RPMI7951 (cell line): ENCODE measurements around the gene FRRS1. TPM values are rescaled to one million over a fixed set of nuclear protein-coding genes. Genes with fewer than 3 reads are reported as not detected.
"Not testable (repeated sequence)": the region's sequence is repeated elsewhere in the genome, so short reads cannot be mapped to it uniquely, and the experiment has no call there.

ENCODE experiments used
- DNase-seq: peaks from one replicate; pipeline ENCODE4 v3.0.0-alpha.2; 2012; ENCODE audit warnings: low read depth
- total RNA-seq: library from RNA; depleted of rRNA; stranded (reverse); fragments of >200 nt; shearing (Covaris generic); gene quantifications from 2 replicates; pipeline ENCODE4 v1.2.3, GENCODE V29; 2014; rRNA removed

Gene FRRS1, protein sequence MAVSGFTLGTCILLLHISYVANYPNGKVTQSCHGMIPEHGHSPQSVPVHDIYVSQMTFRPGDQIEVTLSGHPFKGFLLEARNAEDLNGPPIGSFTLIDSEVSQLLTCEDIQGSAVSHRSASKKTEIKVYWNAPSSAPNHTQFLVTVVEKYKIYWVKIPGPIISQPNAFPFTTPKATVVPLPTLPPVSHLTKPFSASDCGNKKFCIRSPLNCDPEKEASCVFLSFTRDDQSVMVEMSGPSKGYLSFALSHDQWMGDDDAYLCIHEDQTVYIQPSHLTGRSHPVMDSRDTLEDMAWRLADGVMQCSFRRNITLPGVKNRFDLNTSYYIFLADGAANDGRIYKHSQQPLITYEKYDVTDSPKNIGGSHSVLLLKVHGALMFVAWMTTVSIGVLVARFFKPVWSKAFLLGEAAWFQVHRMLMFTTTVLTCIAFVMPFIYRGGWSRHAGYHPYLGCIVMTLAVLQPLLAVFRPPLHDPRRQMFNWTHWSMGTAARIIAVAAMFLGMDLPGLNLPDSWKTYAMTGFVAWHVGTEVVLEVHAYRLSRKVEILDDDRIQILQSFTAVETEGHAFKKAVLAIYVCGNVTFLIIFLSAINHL
- 7.8 and 9.7 TPM in 2 replicates for total RNA-seq

DNA sequence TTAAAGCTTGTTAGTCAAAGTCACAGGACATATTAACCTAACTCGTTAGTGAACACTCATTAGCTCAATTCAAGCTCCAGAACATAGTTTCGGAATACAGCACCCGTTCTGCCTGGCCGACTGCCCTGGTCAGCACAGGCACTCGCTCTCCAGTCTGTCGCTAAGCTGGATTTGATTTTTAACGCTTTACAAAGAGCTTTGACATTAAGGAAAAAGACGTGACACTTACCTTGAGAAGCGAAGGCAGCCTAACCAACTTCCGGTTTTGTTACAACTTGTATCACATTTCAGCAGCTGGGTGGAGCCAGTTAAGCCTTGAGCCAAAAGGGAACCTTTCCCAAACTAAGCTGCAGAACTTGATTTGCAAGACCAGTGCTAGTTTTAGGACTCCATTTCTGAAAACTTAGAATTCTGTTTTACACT, at the start of gene FRRS1:
Gene FRRS1 (minus strand): TSS at position 258 of the 423 bp plus-strand sequence. CDS start 17,867 bp downstream, outside the sequence.
- DNase-seq = peak; percentile 85

DNA sequence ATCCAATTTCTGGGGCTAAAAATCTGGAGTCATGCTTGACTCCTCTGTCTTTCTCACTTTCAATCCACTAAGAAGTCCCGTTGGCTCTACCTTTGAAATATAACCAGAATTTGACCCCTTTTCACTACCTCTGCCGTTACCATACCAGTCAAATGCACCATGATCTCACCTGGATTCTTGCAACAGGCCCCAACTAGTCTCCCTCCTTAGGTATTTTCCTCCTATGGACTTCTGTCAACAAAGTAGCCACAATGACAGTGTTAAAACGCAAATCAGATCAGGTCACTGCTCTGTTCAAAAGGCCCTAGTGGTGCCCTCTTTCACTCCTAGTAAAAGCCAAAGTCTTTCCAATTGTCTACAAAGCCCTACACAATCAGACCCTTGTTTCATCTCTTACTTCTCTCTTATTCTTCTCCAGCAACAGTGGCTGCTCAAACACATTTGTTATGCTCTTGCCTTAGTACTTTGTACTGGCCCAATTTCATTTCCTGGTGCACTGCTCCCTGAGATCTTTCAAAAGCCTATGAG, 48.0 kb upstream of the FRRS1 start:
- DNase-seq = no peak

DNA sequence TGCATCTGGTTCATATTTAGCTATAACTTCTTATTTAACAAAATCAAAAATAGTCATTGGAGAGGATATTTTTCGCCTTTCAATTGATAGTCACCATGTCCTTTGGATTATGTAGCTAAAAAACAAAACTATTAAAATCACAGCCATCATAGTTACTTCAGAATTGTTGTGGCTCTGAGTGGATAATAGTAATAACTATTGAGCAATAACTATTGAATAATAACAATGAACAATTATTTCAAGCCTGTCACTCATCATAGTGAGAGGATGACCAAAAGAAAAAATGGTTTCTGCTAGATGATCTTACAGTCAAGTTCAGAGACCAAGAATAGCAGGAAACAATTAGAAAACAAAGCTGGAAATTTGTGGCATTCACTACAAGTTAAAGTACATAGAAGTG, 45.3 kb upstream of the FRRS1 start:
- no peak for DNase-seq

DNA sequence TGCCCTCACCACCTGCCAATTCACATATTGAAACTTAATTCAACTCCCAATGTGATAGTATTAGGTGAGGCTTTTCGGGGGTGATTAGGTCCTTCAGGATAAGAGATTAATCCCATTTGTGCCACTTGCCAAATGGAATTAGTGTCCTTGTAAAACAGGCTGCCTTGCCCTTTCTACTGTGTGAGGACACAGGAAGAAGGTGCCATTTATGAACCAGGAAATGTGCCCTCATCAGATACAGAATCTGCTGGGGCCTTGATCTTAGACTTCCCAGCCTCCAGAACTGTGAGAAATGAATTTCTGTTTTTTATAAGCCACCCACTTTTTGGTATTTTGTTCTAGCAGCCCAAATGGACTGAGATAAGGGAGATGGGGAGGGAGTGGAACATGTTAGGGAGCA, 44.6 kb upstream of the FRRS1 start:
- no peak for DNase-seq

DNA sequence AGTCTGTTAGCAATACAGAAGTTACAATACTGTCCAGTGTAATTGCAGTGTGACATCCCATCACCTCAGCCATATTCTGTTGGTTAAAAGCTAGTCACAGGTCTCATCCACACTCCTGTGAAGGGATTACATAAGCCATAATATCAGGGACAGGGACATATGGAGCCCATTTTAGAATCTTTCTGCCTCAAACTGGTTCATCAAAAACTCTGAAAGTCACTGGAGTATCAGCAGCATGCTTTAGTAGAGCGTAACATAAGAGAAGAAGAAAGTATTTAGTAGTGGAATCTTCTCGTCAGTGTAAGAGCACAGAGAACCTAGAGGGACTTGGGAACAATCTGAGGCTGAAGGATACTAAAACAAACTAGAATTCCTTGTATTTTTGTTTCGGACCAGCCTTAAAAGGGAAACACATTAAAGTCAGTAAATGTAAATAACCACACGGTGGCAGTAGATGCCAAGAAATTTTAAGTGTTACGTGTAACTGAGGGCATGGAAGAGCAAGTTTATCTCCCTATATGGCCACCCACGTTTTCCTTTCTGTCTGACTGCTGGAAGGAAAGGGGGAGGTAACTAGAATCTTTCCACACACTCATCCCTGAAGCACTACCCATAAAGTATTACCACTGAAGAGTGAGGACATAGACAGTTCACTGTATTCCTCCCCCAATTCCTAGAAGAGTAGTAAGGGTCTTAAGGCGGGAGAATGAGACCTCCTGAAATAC, 42.1 kb upstream of the FRRS1 start:
- peak; percentile 93 for DNase-seq

DNA sequence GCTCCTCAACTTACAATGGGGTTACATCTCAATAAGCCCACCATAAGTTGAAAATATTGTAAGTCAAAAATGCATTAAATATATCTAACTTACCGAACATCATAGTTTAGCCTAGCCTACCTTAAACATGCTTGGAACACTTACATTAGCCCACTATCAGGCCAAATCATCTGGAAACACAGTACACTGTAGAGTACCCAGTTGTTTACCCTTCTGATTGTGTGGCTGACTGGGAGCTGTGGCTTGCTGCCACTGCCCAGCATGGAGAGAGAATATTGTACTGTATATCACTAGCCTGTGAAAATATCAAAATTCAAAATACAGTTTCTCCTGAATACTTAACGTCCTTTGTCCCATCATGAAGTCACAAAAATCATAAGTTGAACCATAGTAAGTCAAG, 40.4 kb upstream of the FRRS1 start:
- no peak for DNase-seq

DNA sequence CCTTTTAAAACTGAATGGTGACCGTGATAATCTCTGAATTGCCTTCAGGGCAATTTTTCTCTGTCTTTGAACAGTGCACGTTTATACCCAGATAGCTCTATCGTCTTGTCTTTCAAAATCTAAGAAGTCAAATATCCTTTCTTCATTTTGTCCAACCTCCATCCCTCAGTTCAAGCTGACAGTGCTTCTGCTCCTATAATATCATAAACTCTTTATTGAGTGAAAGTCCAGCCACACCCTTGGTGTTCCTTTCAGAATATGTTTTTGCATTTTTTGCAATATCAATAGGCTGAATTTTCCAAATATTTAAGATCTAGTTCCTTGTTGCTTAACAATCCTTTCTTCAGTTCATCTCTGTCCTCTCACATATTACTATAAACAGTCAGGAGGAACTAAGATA, 35.1 kb upstream of the FRRS1 start:
- no peak for DNase-seq

DNA sequence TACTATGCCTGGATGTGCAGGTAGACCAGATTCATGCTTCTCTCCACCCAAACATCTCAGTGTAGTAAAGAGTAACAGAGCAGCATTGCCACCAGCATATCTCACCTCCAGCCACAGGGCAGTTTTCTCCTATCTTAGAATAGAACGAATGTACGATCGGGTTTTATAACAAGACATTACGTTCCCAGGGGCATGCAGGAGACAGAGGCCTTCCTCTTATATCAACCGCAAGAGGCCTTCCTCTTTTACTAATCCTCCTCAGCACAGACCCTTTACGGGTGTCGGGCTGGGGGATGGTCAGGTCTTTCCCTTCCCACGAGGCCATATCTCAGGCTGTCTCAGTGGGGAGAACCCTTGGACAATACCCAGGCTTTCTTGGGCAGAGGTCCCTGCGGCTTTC, 27.4 kb upstream of the FRRS1 start:
- not testable (repeated sequence) for DNase-seq

DNA sequence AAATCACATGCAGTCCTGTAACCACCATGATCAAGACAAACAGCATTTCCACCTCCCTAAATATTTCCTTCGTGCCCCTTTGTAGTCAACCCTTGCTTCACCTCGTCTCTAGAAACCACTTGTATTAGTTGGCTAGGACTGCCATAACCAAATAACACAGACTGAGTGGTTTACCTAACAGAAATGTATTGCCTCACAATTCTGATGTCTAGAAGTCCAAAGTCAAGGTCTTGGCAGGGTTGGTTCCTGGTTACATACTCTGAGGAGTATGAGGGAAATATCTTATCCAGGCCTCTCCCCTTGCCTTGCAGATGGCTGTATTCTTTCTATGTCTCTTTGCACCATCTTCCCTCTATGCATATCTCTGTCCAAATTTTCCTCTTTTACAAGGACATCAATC, 23.3 kb upstream of the FRRS1 start:
- no peak for DNase-seq

DNA sequence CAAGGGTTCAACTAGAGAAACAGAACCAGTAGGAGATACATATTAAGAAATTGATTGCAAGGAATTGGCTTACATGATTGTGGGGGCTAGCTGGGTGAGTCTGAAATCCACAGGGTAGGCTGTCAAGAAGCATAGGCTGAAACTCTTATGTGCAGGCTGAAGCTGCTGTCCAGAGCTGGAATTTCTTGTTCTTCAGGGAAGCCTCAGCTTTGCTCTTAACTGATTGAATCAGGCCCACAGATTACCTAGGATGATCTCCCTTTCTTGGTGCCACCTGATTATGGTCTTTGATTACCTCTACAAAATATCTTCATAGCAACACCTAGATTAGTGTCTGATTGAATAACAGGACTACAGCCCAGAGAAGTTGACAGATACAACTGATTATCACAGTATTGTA, 22.5 kb upstream of the FRRS1 start:
- DNase-seq = no peak

DNA sequence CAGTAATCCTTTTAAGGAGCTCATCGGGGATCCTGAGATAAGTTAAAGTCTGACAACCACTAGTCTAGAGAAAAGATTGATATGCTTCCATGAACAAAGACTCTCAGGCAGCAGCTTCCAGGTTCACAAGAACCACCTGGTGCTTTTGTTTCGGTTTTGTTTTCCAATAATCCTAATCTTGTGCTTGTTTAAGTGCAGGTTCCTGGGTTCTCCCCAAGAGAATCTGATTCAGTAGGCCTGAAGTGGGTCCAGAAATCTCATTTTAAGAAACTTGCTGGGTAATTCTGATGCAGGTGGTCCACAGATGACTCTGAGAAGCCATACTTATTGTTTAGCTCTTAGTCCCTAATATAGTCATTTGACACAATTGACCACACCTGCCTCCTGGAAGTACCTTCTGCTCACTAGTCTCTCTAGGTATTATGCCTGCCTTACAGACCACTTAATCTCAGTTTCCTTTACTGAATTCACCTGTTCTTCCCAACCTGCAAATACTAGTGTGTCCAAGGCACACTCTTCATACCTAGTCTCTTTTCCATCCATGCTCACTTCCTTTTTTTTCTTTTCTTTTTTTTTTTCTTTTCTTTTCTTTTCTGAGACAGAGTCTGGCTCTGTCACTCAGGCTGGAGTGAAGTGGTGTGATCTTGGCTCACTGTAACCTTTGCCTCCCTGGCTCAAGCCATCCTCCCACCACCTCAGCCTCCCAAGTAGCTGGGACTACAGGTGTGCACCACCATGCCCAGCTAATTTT, 20.5 kb upstream of the FRRS1 start:
- DNase-seq = no peak

DNA sequence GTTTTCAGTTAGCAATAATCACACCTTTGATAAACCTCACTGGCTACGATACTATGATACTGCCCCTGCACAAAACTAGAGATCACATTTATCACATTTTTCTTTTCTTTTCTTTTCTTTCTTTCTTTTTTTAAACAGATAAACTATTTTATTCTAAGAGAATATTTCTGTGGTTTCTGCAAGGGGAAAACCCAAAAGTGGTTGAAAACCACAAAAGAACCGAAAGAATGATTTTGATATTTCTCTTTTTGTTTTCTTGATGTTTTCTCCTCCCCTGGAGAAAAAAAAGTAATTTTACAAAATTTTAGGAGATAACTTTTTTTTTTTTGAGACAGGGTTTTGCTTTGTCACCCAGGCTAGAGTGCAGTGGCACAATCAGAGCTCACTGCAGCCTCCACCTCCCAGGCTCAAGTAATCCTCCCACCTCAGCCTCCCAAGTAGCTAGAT, 18.4 kb upstream of the FRRS1 start:
- no peak for DNase-seq

DNA sequence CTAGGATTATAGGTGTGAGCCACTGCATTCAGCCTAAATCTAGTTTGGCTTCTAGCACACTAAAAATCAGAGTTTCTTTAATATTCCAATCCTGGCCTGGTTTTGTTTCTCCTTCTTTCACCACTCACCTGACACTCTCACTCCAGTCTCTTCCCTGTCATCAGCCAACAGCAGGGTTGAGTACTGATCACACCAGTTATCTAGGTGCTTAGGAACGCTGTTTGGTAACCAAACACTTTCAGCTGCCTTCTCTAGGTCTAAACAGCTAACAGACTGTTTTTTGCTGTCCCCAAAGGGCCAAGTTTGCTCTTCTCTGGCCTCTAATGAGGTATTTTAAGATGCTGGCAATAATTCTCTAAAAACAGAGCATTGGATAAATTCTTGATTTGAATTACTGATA, 17.7 kb upstream of the FRRS1 start:
- DNase-seq = no peak

DNA sequence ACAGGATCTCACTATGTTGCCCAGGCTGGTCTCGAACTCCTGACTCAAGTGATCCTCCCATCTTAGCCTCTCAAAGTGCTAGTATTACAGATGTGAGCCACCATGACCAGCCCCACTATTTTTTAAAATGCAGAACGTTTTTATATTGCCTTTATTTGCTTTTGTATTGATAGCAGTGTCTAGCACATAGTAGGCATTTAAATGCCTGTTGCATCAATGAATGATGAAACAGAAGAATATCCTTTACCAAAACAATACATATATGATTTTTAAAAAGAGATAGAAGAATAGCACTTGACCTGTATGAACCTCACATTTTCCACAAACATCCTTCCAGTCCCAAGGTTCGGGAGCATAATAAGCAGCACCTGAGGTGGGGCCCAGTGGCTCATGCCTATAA, 16.5 kb upstream of the FRRS1 start:
- DNase-seq = no peak

DNA sequence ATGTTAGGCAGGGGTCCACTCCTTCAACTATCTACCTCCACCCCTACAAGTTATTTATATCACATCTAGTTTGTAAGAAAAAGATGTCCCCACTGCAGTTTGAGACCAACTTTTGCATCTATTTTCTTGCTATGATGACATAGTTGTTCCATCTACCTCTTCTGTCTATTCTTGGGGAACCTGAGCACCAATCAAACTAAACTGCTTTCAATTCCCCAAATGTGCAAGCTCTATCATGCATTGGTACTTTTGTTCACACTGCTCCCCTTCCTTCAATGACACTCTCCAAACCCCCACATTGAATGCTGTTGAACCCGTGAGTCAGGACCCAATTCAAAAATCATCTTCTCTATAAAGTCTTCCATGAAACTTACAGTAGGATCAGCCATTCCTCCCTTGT, 16.0 kb upstream of the FRRS1 start:
- no peak for DNase-seq

DNA sequence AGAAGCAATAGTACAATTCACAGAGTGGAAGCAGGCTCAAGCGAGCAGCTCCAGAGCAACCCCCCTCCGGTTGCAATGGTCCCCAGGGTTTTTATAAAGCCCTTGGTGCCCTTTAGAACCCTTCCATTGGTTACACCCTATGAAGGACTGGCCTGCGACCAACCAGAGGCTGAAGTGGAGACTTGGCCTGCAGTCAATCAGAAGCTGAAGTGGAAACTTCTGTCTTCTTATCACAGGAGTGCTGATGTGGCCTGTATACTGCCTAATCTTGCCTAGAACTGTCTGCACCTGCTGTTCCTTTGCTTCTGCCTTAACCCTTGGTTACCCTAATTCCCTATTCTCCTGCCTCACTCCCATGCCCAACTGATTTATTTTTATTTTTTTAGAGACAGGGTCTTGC, 15.4 kb upstream of the FRRS1 start:
- no peak for DNase-seq

DNA sequence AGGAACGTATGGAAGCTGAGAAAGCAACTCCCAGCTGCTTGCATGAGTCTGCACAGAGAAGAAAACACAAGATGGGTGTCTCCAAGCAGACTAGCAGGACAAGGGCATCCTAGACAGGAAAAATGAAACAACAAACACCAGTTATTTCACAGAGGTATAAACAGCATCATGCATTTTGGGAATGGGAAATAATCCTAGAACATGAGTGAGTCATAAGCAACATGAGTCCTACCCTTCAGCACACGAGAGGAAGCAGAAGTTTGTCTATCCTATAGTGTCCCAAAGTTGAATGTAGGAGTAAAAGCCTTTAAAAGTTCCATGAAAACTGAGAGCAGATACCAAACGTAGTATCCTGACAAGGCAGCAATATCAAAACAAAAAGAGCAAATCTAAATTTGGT, 11.3 kb upstream of the FRRS1 start:
- DNase-seq = no peak

DNA sequence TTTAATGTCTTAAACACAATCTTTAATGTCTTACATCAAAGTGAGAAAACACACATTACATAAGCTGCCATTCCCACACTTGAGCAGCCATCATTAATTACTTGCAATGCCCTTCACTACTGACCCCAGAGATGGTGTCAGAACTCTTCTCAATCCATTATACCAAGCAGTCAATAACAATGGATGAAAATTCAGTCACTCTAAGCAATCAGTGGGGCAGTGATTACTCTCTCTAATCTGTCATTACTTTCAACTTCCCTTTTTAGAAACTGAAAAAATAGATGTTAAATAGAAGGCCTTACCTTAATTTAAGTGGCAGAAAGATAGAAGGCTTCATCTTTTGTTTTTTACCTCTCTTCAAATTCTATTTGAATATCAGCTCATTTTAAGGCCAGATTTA, 9.7 kb upstream of the FRRS1 start:
- no peak for DNase-seq

DNA sequence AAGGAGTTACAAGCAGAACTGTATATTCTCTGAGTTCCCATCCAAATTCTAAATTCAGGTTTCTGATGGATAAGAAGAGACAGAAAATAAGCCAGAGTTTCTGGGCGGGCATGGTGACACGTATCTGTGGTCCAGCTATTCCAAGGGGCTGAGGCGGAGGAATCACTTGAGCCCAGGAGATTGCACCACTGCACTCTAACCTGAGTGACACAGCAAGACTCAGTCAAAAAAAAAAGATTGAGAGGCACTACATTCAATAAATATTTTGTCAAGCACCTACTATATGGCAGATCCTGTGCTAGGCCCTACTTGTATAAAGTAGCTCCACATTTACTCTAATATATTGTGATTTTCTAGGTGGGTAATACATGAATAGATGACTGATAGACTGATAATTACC, 6.4 kb upstream of the FRRS1 start:
- no peak for DNase-seq

DNA sequence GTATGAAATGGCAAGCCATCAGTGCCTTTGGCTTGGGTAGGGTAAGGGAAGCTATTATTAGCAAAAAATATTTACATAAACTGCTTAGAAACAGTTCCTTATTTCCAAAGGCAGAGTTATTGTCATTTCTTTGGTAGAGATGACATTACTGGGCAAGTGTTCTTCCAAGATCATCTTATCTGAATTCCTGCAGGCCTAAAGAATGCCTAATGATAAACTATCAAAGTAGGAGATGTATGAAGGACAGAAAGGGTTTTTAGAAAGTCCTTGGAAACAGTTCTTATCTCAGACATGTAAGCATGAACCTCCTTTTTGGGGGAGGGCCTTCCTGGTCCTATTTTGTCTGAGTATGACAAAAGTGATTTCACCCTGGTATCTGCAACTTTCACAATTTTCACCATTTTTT, 5.1 kb upstream of the FRRS1 start:
- no peak for DNase-seq

DNA sequence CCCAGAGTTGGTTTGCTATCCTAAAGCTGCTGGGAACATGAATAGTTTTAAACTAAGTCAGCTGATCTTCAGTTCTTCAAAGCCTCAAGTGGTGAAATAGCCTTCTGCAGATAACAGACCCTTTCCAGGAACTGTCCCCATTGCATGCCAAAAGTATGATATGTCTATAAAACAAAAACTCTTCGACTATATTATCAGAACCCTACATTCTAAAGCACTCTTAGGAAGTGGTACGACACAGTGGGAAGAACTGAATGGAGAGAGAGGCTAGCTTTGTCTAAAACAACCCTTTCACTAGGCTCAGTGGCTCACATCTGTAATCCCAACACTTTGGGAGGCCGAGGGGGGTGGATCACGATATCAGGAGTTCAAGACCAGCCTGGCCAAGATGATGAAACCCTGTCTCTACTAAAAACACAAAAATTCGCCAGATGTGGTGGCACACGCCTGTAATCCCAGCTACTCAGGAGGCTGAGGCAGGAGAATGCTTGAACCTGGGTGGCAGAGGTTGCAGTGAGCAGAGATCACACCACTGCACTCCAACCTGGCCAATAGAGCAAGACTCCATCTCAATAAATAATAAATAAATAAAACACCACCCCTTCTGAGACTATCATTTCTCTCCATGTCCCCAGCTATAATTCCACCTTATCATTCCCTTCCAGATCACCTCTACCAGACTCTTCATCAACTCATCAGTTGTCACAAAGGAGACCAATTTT, 2.2 kb upstream of the FRRS1 start:
- DNase-seq = no peak
